KOPT-K1 (cell line): ENCODE data around the gene TPM2.

Source experiments
- H3K27ac ChIP-seq: fragments of 200-600 bp; sonication (generic); 2 replicates; pipeline ENCODE4 v1.5.1; 2016; ENCODE audit warnings: antibody characterized with exemption, mild to moderate bottlenecking, low read depth, low read length; ENCODE audit not compliant: poor library complexity, severe bottlenecking
- H3K36me3 ChIP-seq: fragments of 200-600 bp; sonication (generic); 2 replicates; pipeline ENCODE4 v1.5.1; 2017; ENCODE audit warnings: antibody characterized with exemption, mild to moderate bottlenecking, low read length, moderate library complexity; ENCODE audit not compliant: insufficient read depth
- H3K9me3 ChIP-seq: fragments of 200-600 bp; sonication (generic); 2 replicates; pipeline ENCODE4 v1.5.1; 2017; ENCODE audit warnings: antibody characterized with exemption, low read length, mild to moderate bottlenecking; ENCODE audit not compliant: insufficient read depth, poor library complexity, severe bottlenecking

The TPM2 gene

DNA sequence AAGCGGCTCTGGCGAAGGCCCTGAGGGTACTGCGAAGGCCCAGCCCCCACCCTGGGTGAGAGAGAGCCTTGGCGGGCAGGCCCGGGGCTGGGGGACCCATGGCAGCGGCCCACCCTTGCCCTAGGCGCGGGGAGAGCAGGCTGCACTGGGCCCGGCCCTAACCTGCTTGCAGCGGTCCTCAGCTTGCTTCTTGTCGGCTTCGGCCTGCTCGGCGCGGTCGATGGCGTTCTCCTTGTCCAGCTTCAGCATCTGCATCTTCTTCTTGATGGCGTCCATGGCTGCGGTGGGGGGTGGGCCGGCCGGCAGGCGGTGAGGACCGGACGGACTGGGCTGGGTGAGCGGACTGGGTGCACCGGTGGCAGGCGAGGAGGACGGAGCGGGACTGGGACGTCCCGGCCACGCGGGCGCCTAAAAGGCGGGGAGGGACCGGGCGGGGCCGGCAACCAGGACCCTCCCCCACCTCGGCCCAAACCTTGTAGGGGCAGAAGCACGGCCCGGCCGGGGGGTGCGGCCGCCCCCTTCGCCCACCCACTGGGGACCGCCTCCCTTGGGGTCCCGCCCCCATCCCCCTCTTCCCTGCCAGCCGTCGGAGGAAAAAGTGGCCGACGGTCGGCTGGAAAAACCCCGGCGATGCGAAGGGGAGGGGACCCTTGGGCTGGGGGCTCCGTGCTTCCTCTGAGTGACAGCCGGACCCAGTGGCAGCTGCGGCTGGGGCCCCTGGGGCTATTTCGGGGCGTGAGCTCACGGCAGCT, at the start of gene TPM2:
Gene TPM2, minus strand, starts transcription at position 384 of the 752 bp plus-strand sequence. Its CDS starts 108 bp downstream, at position 276.
- peak within 1 kb of the TSS; percentile 66 for H3K27ac ChIP-seq
- H3K9me3 ChIP-seq = no peaks in the 10 kb centered on the region
- no peaks in the 10 kb centered on the region for H3K36me3 ChIP-seq

DNA sequence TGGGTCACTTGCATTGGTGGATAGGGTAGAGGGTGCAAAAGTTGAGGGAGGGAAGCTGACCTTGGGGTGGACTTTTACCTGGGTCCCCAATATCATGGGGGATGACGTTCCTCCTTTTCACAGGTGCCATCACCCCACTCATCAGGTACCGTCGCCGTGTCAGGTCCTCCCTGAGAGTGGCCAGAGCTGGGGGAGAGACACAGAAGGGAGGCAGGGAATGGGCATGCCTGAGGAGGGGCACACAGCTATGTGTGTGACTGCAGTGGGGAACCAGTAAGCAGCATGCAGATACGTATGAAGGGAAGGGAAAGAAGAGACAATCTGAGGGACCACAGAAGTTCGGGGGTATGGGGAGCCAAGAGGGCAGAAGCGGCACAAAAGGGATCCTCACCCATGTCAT, 49.2 kb upstream of the TPM2 start:
- H3K9me3 ChIP-seq = no peaks in the 10 kb centered on the region
- peaks cover 74% of the 10 kb centered on the region for H3K36me3 ChIP-seq
- H3K27ac ChIP-seq = no peak overlapping the region

DNA sequence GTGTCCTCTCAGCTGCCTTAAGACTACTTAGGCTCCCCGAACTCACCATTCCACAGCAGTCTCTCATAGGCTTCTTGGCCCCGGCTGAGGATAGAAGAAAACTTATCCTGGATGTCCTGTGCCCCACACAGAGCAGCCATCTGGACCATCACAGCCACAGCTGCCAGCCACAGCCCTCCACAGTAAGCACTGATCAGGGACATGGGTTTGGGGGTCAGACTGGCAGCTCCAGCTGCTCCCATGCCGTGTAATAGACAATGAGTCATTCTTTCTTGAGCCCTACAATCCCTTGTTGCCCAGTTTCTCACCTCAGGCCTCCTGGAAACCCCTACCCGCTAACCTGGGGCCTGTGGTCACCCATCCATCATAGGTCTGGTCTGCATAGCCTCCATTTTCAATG, 48.5 kb upstream of the TPM2 start:
- Histone ChIP-seq H3K27ac (no peak overlapping the region), H3K36me3 (peaks cover 66% of the 10 kb centered on the region), H3K9me3 (no peaks in the 10 kb centered on the region)

DNA sequence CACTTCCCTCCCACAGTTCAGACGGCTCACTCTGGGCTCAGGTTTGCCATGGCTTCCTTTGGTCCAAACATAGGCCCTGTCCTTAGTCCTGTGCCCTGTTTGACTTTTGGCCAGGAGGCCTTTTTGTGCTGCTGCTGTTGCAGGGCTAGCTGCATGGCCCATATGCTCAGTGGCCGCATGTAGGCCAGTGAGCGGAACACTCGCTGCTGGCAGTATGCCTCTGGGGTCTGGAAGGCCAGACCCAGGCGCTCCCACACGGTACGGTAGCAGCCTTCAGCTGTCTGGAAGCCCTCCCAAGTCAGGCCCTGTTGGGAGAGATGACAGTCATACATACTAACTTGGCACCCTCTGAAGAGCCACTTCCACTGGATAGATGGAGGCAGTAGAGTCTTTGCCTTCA, 47.4 kb upstream of the TPM2 start:
- Histone ChIP-seq H3K9me3 (no peaks in the 10 kb centered on the region), H3K27ac (no peak overlapping the region), H3K36me3 (peaks cover 60% of the 10 kb centered on the region)

DNA sequence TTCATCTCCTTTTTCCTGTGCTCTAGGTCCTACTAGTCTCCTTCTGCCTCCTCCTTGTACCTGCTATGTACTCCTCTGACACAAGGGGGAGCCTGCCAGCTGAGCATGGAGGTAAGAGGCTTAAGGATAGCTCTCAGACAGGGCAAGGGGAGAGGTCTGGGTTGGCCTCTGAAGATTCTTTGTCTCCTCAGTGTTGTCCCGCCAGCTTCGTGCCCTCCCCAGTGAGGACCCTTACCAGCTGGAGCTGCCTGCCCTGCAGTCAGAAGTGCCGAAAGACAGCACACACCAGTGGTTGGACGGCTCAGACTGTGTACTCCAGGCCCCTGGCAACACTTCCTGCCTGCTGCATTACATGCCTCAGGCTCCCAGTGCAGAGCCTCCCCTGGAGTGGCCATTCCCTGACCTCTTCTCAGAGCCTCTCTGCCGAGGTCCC, 46.5 kb upstream of the TPM2 start:
- Histone ChIP-seq H3K9me3 (no peaks in the 10 kb centered on the region), H3K27ac (no peak overlapping the region), H3K36me3 (peaks cover 60% of the 10 kb centered on the region)

DNA sequence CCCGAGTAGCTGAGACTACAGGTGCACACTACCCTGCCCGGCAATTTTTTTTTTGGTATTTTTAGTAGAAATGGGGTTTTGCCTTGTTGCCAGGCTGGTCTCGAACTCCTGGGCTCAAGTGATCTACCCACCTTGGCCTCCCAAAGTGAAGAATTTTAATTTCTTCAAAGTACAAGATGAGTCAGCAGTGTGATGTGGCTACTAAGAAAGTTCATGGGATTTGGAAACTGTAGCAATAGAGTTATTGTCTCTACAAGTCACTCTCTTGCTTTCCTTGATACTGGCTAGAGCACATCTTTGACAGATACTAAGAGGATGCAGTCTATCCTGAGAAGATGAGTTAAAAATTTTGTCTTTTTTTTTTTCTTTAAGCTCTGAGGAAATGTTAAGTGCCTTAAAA, 44.4 kb upstream of the TPM2 start:
- H3K27ac ChIP-seq = no peak overlapping the region
- H3K9me3 ChIP-seq = no peaks in the 10 kb centered on the region
- peaks cover 40% of the 10 kb centered on the region for H3K36me3 ChIP-seq

DNA sequence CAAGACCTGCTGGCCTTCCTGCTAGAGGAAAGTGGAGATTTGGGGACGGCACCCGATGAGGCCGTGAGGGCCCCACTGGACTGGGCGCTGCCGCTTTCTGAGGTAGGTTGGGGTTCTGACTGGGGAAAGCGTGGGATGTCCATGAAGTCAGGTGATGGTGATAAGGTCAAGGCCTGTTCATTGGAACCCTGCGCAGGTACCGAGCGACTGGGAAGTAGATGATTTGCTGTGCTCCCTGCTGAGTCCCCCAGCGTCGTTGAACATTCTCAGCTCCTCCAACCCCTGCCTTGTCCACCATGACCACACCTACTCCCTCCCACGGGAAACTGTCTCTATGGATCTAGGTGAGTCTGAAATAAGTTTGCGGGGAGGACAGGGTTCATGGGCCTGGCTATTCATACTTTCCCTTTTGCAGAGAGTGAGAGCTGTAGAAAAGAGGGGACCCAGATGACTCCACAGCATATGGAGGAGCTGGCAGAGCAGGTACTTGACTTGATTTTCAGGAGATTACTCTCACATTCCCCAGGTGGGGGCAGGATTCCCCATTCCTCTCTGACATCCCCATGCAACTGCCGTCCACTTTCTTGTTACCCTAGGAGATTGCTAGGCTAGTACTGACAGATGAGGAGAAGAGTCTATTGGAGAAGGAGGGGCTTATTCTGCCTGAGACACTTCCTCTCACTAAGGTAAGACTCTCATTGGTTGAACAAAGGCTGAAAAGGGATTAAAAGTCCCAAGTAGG, 43.2 kb upstream of the TPM2 start:
- Histone ChIP-seq H3K27ac (peak overlapping the region; percentile 81), H3K36me3 (peaks cover 29% of the 10 kb centered on the region), H3K9me3 (no peaks in the 10 kb centered on the region)

DNA sequence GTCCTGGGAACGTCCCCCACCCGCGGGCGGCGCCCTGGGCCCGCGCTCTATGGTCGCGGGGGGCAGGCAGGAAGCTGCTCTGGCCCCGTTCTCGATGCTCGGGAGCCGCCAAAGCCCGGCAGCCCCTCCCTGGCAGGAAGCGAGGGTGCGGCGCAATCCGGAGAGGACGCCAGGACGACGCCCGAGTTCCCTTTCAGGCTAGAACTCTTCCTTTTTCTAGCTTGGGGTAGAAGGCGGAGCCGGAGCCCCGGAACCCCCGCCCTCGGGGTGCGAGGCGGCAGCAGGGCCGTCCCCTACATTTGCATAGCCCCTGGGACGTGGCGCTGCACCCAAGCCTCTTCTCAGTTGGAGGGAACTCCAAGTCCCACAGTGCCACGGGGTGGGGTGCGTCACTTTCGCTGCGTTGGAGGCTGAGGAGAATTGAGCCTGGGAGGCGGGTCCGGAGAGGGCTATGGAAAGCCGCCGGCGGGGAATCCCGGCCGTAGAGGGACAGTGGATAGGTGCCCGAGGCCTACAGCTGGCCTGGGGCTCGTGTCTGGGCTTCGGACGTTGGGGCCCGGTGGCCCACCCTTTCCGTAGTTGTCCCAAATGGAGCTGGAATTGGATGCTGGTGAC, 42.6 kb upstream of the TPM2 start, which contains the start of the genes CREB3 and TLN1:
Gene CREB3, plus strand, starts transcription at position 482 of the 615 bp plus-strand sequence. Its CDS starts 107 bp downstream, at position 589.
Gene TLN1, minus strand, starts transcription at position 11 of the 615 bp plus-strand sequence. CDS start 6,501 bp downstream, outside the sequence.
- peaks cover 29% of the 10 kb centered on the region for H3K36me3 ChIP-seq
- peak within 1 kb of the TSS; percentile 81 for H3K27ac ChIP-seq
- H3K9me3 ChIP-seq = no peaks in the 10 kb centered on the region

DNA sequence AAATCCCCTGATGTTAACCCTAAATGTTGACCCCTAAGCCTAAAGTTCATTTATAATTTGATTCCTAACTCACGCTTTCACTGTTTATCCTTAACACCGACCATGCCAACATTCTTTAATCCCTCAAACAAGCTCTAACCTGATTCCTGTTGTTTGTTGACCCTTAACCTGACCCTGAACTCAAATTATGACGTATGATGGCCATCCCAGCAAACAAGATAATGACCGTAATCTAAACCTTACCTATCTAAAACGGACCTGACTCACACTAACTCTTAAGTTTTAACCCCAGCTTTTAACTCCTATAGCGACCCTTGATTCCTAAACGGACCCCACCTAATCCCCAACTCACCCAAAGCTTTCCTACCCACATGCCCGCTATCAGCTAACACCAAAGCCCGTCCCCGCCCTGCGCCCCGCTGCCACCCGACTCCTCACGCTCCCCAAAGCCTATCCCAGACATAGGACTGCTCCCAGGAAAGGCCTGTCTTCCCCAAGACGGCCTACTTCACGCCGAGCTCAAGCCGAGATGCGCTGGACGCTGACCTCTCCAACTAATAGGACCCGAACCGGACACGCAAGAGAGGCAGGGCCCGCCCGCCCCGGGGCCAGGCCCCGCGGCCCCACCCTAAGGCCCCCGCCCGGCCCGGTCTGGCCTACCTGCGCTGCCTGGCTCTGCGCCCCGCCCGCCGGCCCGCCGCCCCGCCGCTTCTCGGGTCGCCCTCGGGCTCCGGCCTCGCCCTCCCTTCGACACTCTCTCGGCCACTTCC, 41.9 kb upstream of the TPM2 start:
- peak overlapping the region; percentile 81 for H3K27ac ChIP-seq
- H3K9me3 ChIP-seq = no peaks in the 10 kb centered on the region
- peaks cover 22% of the 10 kb centered on the region for H3K36me3 ChIP-seq

DNA sequence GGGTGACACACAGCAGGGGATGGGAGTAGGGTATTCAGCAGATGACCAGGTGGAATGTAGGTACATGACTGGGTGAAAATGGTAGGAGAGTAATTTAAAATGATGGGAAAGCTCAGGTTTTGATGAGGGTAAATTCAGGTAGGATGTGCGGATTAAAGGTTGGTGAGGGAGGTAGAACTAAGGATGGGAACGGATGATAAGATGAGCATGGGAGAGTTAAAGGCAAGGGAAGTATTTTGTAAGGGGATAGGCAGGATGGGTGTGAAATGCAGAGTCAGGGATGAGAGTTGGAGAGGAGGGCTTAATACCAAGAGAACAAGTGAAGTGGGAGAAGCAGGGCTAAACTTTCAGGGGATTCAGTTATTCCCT, 40.7 kb upstream of the TPM2 start:
- peaks cover 19% of the 10 kb centered on the region for H3K36me3 ChIP-seq
- H3K27ac ChIP-seq = peak overlapping the region; percentile 81
- H3K9me3 ChIP-seq = no peaks in the 10 kb centered on the region

DNA sequence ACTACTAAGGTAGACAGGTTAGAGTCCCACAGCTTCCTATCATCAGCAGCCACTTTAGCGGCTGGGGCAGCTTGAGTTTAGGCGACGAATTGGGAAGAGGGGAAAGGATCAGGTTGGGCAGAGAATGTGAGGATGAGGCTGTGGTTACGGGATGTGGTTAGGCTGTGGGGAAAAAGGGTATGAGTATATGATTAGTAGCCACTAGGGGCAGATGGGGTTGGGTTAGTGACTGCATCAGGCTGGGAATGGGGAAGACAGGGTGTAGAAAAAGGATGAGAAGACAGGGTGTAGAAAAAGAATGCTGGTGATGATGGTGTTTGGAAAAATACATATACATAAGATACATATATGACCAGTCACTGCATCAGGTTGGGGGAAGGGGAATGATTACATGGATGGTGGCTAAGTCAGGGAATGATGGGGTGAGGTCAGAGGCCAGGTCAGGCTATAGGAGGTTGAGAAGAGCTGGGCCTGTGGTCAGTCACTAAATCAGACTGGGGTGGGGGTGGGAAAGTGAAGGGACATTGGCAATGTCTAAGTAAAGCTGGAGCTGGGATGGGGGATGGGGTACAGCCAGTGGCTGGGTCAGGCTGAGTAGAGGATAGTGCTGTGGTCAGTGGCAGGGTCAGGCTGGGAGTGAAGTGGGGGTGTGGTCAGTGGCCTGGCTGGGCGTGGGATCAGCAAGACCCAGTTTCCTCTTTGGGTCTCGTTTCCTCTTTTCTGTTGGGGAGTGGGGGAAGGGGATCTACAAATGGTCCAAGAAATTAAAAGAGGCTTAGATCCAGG, 40.2 kb upstream of the TPM2 start:
- Histone ChIP-seq H3K27ac (no peak overlapping the region), H3K9me3 (no peaks in the 10 kb centered on the region), H3K36me3 (peaks cover 21% of the 10 kb centered on the region)

DNA sequence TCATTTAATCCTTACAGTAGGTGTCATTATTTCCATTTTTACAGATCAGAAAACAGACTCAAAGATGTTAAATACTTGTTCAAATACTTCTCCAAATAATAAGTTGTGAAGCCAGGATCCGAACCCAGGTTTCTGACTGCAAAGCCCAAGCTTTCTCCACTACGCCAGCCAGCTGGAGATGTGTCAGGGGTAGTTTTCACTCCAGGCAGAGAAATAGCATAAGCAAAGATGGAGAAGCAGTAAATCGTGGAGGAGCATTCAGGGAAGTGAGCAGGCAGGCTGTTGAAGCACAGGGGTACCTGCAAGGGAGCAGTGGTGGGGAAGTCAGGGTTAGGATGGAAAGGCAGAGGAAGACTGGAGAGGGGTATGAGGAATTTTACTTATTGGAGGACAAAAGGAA, 39.4 kb upstream of the TPM2 start:
- Histone ChIP-seq H3K9me3 (no peaks in the 10 kb centered on the region), H3K27ac (no peak overlapping the region), H3K36me3 (peaks cover 29% of the 10 kb centered on the region)

DNA sequence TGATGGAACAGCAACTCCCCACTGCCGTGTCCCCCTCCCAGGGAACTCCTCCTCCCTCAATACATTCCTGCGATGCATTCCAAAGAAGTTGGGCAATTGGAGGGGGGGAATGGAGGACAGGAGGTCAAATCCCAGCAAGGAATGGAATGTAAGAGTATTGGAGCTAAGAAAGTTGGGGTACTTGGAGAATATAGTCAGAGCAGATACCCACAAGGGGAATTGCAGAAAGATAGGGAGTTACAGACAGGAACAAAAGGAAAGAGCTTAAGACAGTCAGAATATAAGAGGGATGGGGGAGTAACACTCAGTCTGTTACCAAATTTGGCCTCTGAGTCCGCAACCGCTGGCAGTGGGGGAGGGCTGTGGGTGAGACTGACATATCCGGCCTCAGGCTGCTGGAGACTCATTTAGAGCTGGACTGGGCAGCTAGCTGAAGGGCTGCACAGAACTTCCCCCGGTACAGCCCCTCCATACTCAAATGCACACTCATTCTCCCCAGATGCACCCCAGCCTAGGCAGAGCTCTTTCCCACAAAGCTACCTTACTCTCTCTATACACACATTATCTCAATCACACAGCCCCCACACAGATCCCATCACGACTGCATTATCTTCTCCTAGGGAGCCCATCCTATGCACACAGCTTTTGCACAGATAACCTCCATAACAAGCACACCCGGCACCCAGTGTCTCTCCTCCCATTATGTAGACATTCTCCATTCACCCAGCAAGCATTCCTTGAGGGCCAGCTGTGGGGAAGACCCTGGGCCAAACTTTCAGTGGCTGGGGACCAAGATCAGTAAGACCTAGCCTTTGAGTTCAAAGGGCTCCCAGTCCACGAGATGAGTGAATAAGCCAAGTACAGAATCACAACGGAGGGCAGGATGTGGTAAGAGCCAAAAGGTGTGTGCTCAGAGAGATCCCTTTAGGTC, 38.6 kb upstream of the TPM2 start:
- Histone ChIP-seq H3K36me3 (peaks cover 37% of the 10 kb centered on the region), H3K27ac (peak overlapping the region; percentile 6), H3K9me3 (no peaks in the 10 kb centered on the region)
